IMR-90 (cell line): Measurements from ENCODE around the gene CSAG1. TPM values are rescaled to one million over a fixed set of nuclear protein-coding genes. Genes with fewer than 3 reads are reported as not detected.
"Not testable (repeated sequence)": the region's sequence is repeated elsewhere in the genome, so short reads cannot be mapped to it uniquely, and the experiment has no call there.

Source experiments
- ATAC-seq: fragments of 200-7000 bp; cut with Tn5 transposase; 2 replicates; pipeline ENCODE4 v1.9.1; 2020; ENCODE audit warnings: low read depth, mild to moderate bottlenecking, moderate library complexity
- BruUV-seq: library from RNA; stranded (reverse); fragments of 400-500 nt; replicated peaks from 2 replicates; lab custom pipeline; 2021; lab: Mats Ljungman, UMichigan
- CTCF ChIA-PET: fragments of 300-600 bp; formaldehyde crosslinking; extraction: SDS; loops from one replicate; lab custom pipeline; 2021; ENCODE audit warnings: antibody characterized with exemption; lab: Yijun Ruan, JAX
- POLR2A ChIA-PET: fragments of 300-600 bp; sonication (Branson Sonifier 250); formaldehyde crosslinking; loops from one replicate; lab custom pipeline; 2022; ENCODE audit warnings: antibody characterized with exemption; ENCODE audit not compliant: unreplicated experiment; lab: Charles Lee
- DNase-seq: peaks from one replicate; pipeline ENCODE4 v3.0.0; 2013
- H2AFZ ChIP-seq: replicated peaks from 2 replicates; pipeline ENCODE3; 2013; ENCODE audit warnings: low read length, mild to moderate bottlenecking; ENCODE audit not compliant: poor library complexity
- H2AK5ac ChIP-seq: 2 replicates; pipeline ENCODE4 v1.6.1; 2013; ENCODE audit warnings: low read depth, low read length, inconsistent platforms
- H2AK9ac ChIP-seq: replicated peaks from 2 replicates; pipeline ENCODE3; 2013; ENCODE audit warnings: mild to moderate bottlenecking, low read depth, low read length, moderate library complexity; ENCODE audit not compliant: poor library complexity
- H2BK120ac ChIP-seq: 2 replicates; pipeline ENCODE4 v1.6.1; 2013; ENCODE audit warnings: low read depth, low read length, inconsistent platforms
- H2BK15ac ChIP-seq: 3 replicates; pipeline ENCODE4 v1.6.1; 2013; ENCODE audit warnings: low read depth, low read length, inconsistent platforms
- H2BK20ac ChIP-seq: 2 replicates; pipeline ENCODE4 v1.6.1; 2013; ENCODE audit warnings: low read depth, mild to moderate bottlenecking, inconsistent platforms, low read length, moderate library complexity
- H2BK5ac ChIP-seq: 2 replicates; pipeline ENCODE4 v1.6.1; 2013; ENCODE audit warnings: mild to moderate bottlenecking, low read depth, low read length, inconsistent platforms; ENCODE audit not compliant: poor library complexity, severe bottlenecking
- H3K14ac ChIP-seq: replicated peaks from 2 replicates; pipeline ENCODE4 v1.6.1; 2013; ENCODE audit warnings: low read depth, low read length, inconsistent platforms
- H3K18ac ChIP-seq: 2 replicates; pipeline ENCODE4 v1.6.1; 2013; ENCODE audit warnings: low read depth, low read length, control low read depth
- H3K23ac ChIP-seq: 2 replicates; pipeline ENCODE4 v1.6.1; 2013; ENCODE audit warnings: low read depth, low read length, inconsistent platforms
- H3K27ac ChIP-seq: 2 replicates; pipeline ENCODE4 v1.5.1; 2013; ENCODE audit warnings: mild to moderate bottlenecking, control low read depth, low read length; ENCODE audit not compliant: insufficient read depth
- H3K27me3 ChIP-seq: 2 replicates; pipeline ENCODE4 v1.6.1; 2013; ENCODE audit warnings: low read length; ENCODE audit not compliant: control insufficient read depth, insufficient read depth
- H3K36me3 ChIP-seq: 2 replicates; pipeline ENCODE4 v1.6.1; 2013; ENCODE audit warnings: low read length, mixed read lengths; ENCODE audit not compliant: control insufficient read depth, insufficient read depth
- H3K4ac ChIP-seq: 2 replicates; pipeline ENCODE4 v1.6.1; 2013; ENCODE audit warnings: low read depth, low read length, inconsistent platforms
- H3K4me1 ChIP-seq: 2 replicates; pipeline ENCODE4 v1.6.1; 2013; ENCODE audit warnings: low read length, mixed read lengths; ENCODE audit not compliant: control insufficient read depth, insufficient read depth
- H3K4me2 ChIP-seq: 2 replicates; pipeline ENCODE4 v1.6.1; 2013; ENCODE audit warnings: low read depth, mild to moderate bottlenecking, control low read depth, low read length, moderate library complexity
- H3K4me3 ChIP-seq: 2 replicates; pipeline ENCODE4 v1.5.1; 2013; ENCODE audit warnings: low read depth, mild to moderate bottlenecking, control low read depth, low read length, moderate library complexity; ENCODE audit not compliant: insufficient read depth
- H3K56ac ChIP-seq: 2 replicates; pipeline ENCODE4 v1.6.1; 2013; ENCODE audit warnings: low read length, inconsistent platforms; ENCODE audit not compliant: insufficient read depth; ENCODE audit errors: extremely low read depth
- H3K79me1 ChIP-seq, 2 experiments: 2 replicates each; pipeline ENCODE4 v1.6.1; 2013; ENCODE audit warnings: low read length in 2 of 2, inconsistent platforms in 1 of 2, low read depth in 1 of 2
- H3K9ac ChIP-seq: 2 replicates; pipeline ENCODE4 v1.6.1; 2013; ENCODE audit warnings: low read depth, low read length, control low read depth
- H3K9me1 ChIP-seq: 2 replicates; pipeline ENCODE4 v1.6.1; 2013; ENCODE audit warnings: low read length, inconsistent platforms; ENCODE audit not compliant: insufficient read depth
- H3K9me3 ChIP-seq: 2 replicates; pipeline ENCODE4 v1.6.1; 2013; ENCODE audit warnings: low read length; ENCODE audit not compliant: control insufficient read depth, insufficient read depth
- H4K20me1 ChIP-seq: 2 replicates; pipeline ENCODE4 v1.6.1; 2013; ENCODE audit warnings: low read length, inconsistent platforms; ENCODE audit not compliant: insufficient read depth
- H4K5ac ChIP-seq: 2 replicates; pipeline ENCODE4 v1.6.1; 2013; ENCODE audit warnings: mild to moderate bottlenecking, low read depth, low read length, control low read depth
- H4K8ac ChIP-seq, 2 experiments: 2 replicates each; pipeline ENCODE4 v1.6.1; 2013; ENCODE audit warnings: low read depth in 2 of 2, low read length in 2 of 2, control low read depth in 1 of 2, inconsistent platforms in 1 of 2
- H4K91ac ChIP-seq: 2 replicates; pipeline ENCODE4 v1.6.1; 2013; ENCODE audit warnings: low read depth, low read length, inconsistent platforms; ENCODE audit not compliant: insufficient read depth
- WGBS, 2 experiments: methylation state at CpG; one replicate each; pipeline versions ENCODE4 v1.1.5 to v1.1.7; 2013; ENCODE audit warnings: missing lambda C conversion rate in 2 of 2; ENCODE audit not compliant: insufficient read length in 1 of 2; ENCODE audit errors: extremely low coverage in 2 of 2; 5-methylcytosine and 5-hydroxymethylcytosine counted together
- dilution Hi-C: fragments of 300-500 bp; cut with HindIII; formaldehyde crosslinking; loops from one replicate; pipeline ENCODE4 v1.14.3; 2018; ENCODE audit warnings: low sequenced_read_pairs; ENCODE audit not compliant: unreplicated experiment
- in situ Hi-C: fragments of 300-500 bp; cut with MboI; formaldehyde crosslinking; loops from 3 replicates; pipeline ENCODE4 v1.14.3; 2019; ENCODE audit warnings: low sequenced_read_pairs, inconsistent platforms, mixed read lengths
- intact Hi-C: fragments of 100-400 bp; cut with micrococcal nuclease; formaldehyde crosslinking; loops from 2 replicates; pipeline ENCODE4 v1.10.0; 2022
- polyA plus RNA-seq, 3 experiments: library from polyadenylated mRNA; depleted of rRNA; stranded (reverse); fragments of >200 nt; gene quantifications; 2 replicates each; pipeline ENCODE4 v1.2.3, GENCODE V29; 2012; ENCODE audit warnings: low replicate concordance in 1 of 3
- total RNA-seq: library from RNA; depleted of rRNA; stranded (reverse); fragments of >200 nt; gene quantifications from 2 replicates; pipeline ENCODE4 v1.2.3, GENCODE V29; 2012

CSAG1 gene
- total and polyA plus RNA-seq, 2 of the 4 experiments (the other 2 are of a cell fraction) = not detected

DNA sequence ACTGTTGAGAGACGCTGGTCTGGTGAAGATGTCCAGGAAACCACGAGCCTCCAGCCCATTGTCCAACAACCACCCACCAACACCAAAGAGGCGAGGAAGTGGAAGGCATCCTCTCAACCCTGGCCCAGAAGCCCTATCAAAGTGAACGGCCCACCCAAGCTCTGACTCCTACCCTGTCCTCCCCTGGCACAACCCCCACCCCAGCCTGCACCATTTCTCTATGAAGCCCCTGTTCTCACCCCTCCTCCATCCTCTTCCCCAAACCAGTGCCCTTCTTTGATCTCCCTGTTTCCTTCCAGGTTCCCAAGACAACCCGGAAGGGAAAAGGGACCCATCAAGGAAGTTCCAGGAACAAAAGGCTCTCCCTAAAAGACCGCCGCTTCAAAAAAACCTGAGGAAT, 26.0 kb upstream of the CSAG1 start:
- H3K4me2 ChIP-seq, H2BK15ac ChIP-seq, BruUV-seq, H3K23ac ChIP-seq, H3K9me3 ChIP-seq, ATAC-seq, in situ Hi-C loops, H2BK120ac ChIP-seq, dilution Hi-C loops, H3K4me3 ChIP-seq, H3K79me1 ChIP-seq, POLR2A ChIA-PET, H4K20me1 ChIP-seq, H2AK9ac ChIP-seq, H4K5ac ChIP-seq, H3K27me3 ChIP-seq, H4K91ac ChIP-seq, H3K4ac ChIP-seq, H2BK5ac ChIP-seq, CTCF ChIA-PET, H2BK20ac ChIP-seq, DNase-seq, H3K27ac ChIP-seq, H2AK5ac ChIP-seq, H3K56ac ChIP-seq, H3K9ac ChIP-seq, H3K9me1 ChIP-seq, H3K14ac ChIP-seq, H3K4me1 ChIP-seq, H3K36me3 ChIP-seq, H3K18ac ChIP-seq, intact Hi-C loops, H4K8ac ChIP-seq, H2AFZ ChIP-seq: not testable (repeated sequence)
- no CpG with 5 or more reads among the region's 7 CpGs for WGBS, 2 experiments

- H2AFZ ChIP-seq, H4K8ac ChIP-seq, H4K91ac ChIP-seq, H3K79me1 ChIP-seq, H3K9me1 ChIP-seq, H2AK5ac ChIP-seq, H2BK120ac ChIP-seq, H3K4ac ChIP-seq, H4K5ac ChIP-seq, H3K56ac ChIP-seq, H2BK5ac ChIP-seq, H4K20me1 ChIP-seq, POLR2A ChIA-PET, H3K18ac ChIP-seq, H3K4me2 ChIP-seq, H3K27ac ChIP-seq, H2BK20ac ChIP-seq, dilution Hi-C loops, H3K23ac ChIP-seq, H2AK9ac ChIP-seq, CTCF ChIA-PET, BruUV-seq, H3K4me1 ChIP-seq, H2BK15ac ChIP-seq, H3K9ac ChIP-seq, intact Hi-C loops, DNase-seq, H3K4me3 ChIP-seq, H3K9me3 ChIP-seq, ATAC-seq, in situ Hi-C loops, H3K14ac ChIP-seq, H3K27me3 ChIP-seq, H3K36me3 ChIP-seq: not testable (repeated sequence)
- no CpG with 5 or more reads among the region's 2 CpGs for WGBS, 2 experiments
These were observed 25.4 kb upstream of the CSAG1 start, which contains the start of gene CSAG3 for GRCh38 chrX:152758918-152759317. CSAG3 (plus strand) TSS chrX:152759218.
